Measurements from ENCODE around the gene ZNF184. TPM values are rescaled to one million over a fixed set of nuclear protein-coding genes. Genes with fewer than 3 reads are reported as not detected.

Gene ZNF184
- total and polyA plus RNA-seq, 2 of the 4 experiments (the other 2 are of a cell fraction) = 2.8 to 8.1 TPM

DNA sequence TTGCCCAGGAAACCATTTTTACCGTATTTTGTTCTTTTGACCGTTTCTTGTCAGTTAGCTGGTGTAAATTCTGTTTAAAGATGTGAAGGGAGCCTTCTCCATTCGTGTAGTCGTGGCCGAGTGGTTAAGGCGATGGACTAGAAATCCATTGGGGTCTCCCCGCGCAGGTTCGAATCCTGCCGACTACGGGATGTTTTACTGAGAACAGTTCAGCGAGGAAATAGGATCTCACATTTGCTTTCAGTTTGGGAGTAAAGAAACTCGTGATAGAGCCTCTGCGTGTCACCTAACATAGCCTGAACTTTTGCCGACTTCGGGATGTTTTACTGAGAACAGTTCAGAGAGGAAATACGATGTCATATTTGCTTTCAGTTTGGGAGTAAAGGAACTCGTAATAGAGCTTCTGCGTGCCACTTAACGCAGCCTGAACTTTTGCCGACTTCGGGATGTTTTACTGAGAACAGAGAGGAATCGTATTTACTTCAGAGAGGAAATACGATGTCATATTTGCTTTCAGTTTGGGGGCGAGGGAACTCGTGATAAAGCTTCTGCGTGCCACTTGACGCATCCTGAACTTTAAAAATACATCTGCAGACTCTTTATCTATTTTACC lies 5.9 kb upstream of the ZNF184 start:
- H4K8ac ChIP-seq (ENCODE audit: low read depth in 2 of 2, low read length in 2 of 2) = peak overlapping the region; percentile 41 to 70
- peak; percentile 94 for DNase-seq
- H2AK9ac ChIP-seq (replicated peaks; ENCODE audit: low read depth, low read length, poor library complexity) = peak overlapping the region; percentile 73
- H3K18ac ChIP-seq (ENCODE audit: low read depth, low read length) = peak overlapping the region; percentile 79
- H3K4me2 ChIP-seq (ENCODE audit: low read depth, low read length) = peak overlapping the region; percentile 91
- H2BK120ac ChIP-seq (ENCODE audit: low read depth, low read length) = peak overlapping the region; percentile 73
- peak; percentile 83 for ATAC-seq (ENCODE audit: low read depth)
- H3K4me3 ChIP-seq (ENCODE audit: insufficient read depth, low read depth, low read length) = peak overlapping the region; percentile 54
- H3K79me1 ChIP-seq (ENCODE audit: low read depth in 1 of 2, low read length in 2 of 2) = no peaks in the 10 kb centered on the region
- POLR2A ChIA-PET (ENCODE audit: unreplicated experiment) = interaction anchor here (0.6 kb wide), 1 partner anchor 331 kb away, joined by 3 read pairs; a partner anchor contains a TSS
- H3K27me3 ChIP-seq (ENCODE audit: control insufficient read depth, insufficient read depth, low read length) = no peaks in the 10 kb centered on the region
- H4K5ac ChIP-seq (ENCODE audit: low read depth, low read length) = peak overlapping the region; percentile 74
- H3K4me1 ChIP-seq (ENCODE audit: control insufficient read depth, insufficient read depth, low read length) = no peaks in the 10 kb centered on the region
- H3K56ac ChIP-seq (ENCODE audit: extremely low read depth, insufficient read depth, low read length) = peak overlapping the region; percentile 73
- peak overlapping the region; percentile 41 for H4K91ac ChIP-seq (ENCODE audit: insufficient read depth, low read depth, low read length)
- in situ Hi-C loops (cut with MboI; ENCODE audit: low sequenced_read_pairs) (loop anchor here (10.0 to 25.0 kb wide), 3 partner anchors 314 to 1142 kb away; a partner anchor contains a TSS), intact Hi-C loops (cut with micrococcal nuclease) (loop anchor here (1.0 to 10.0 kb wide), 10 partner anchors 24 to 1466 kb away; partner anchors contain the start of gene ZNF391), dilution Hi-C loops (cut with HindIII; ENCODE audit: low sequenced_read_pairs, unreplicated experiment) (no loop called here)
- H2BK5ac ChIP-seq (ENCODE audit: low read depth, low read length, poor library complexity, severe bottlenecking) = peak overlapping the region; percentile 82
- peak overlapping the region; percentile 64 for H3K4ac ChIP-seq (ENCODE audit: low read depth, low read length)
- peak overlapping the region; percentile 85 for H3K27ac ChIP-seq (ENCODE audit: insufficient read depth, low read length)
- no peaks in the 10 kb centered on the region for H3K36me3 ChIP-seq (ENCODE audit: control insufficient read depth, insufficient read depth, low read length)
- no peaks in the 10 kb centered on the region for H4K20me1 ChIP-seq (ENCODE audit: insufficient read depth, low read length)
- peak overlapping the region; percentile 68 for H3K14ac ChIP-seq (replicated peaks; ENCODE audit: low read depth, low read length)
- 0 out of 2 replicates have a peak overlapping the region, but pooled peaks have one; percentile 2 for H2AK5ac ChIP-seq (ENCODE audit: low read depth, low read length)
- 0% methylated on average over 2 of the region's 28 CpGs; no CpG with 5 or more reads in 1 of the 2 experiments for WGBS, 2 experiments (ENCODE audit: extremely low coverage in 2 of 2, insufficient read length in 1 of 2)
- CTCF ChIA-PET = interaction anchor here (0.6 to 0.9 kb wide), 2 partner anchors 16 to 21 kb away, joined by 3 to 5 read pairs; no protein-coding TSS in a partner anchor
- H3K9me1 ChIP-seq (ENCODE audit: insufficient read depth, low read length) = no peaks in the 10 kb centered on the region
- H2AFZ ChIP-seq (replicated peaks; ENCODE audit: low read length, poor library complexity) = peak overlapping the region; percentile 89
- no TSS peak for BruUV-seq (replicated peaks)
- no peak for TF ChIP-seq MAFK (IDR thresholded peaks at IDR 0.05; ENCODE audit: low read depth, low read length)
- TF ChIP-seq CHD1 (IDR thresholded peaks at IDR 0.05; ENCODE audit: low read depth, low read length) = no peak
- peak; percentile 86; the same call in 1 of the 2 replicates for TF ChIP-seq FOS (IDR thresholded peaks at IDR 0.05; ENCODE audit: low read depth, low read length)
- peak; percentile 36; the same call in 1 of the 2 replicates for TF ChIP-seq BHLHE40 (IDR thresholded peaks at IDR 0.05; ENCODE audit: low read depth, low read length)
- peak overlapping the region; percentile 77 for H3K23ac ChIP-seq (ENCODE audit: low read depth, low read length)
- H2BK20ac ChIP-seq (ENCODE audit: low read depth, low read length) = peak overlapping the region; percentile 24; the same call in 1 of the 2 replicates
- peak overlapping the region; percentile 83 for H3K9ac ChIP-seq (ENCODE audit: low read depth, low read length)
- peak overlapping the region; percentile 36; the same call in 1 of the 3 replicates for H2BK15ac ChIP-seq (ENCODE audit: low read depth, low read length)
- H3K9me3 ChIP-seq (ENCODE audit: control insufficient read depth, insufficient read depth, low read length) = no peaks in the 10 kb centered on the region

All from IMR-90 (cell line).